Measurements from ENCODE around the gene RPL28. TPM values are rescaled to one million over a fixed set of nuclear protein-coding genes. Genes with fewer than 3 reads are reported as not detected.
A peak's percentile ranks its signal among the peaks of the same experiment; 100 is the strongest.

The RPL28 gene
- total RNA-seq, 1 experiment from 2014 or later: 836 TPM

GRCh38 chr19:55437410-55437809 is 51.7 kb downstream of the RPL28 start:
- Histone ChIP-seq H3K79me2 (ENCODE audit: low read length) (no peaks in the 10 kb centered on the region), H3K4me3 (ENCODE audit: low read length) (no peak overlapping the region), H3K27me3 (ENCODE audit: low read length) (peaks cover 20% of the 10 kb centered on the region), H3K9ac (ENCODE audit: low read length) (no peak overlapping the region), H3K27ac (ENCODE audit: low read length) (no peak overlapping the region), H3K4me2 (ENCODE audit: low read length) (no peak overlapping the region), H3K9me3 (ENCODE audit: low read length) (no peaks in the 10 kb centered on the region), H2AFZ (ENCODE audit: low read length) (no peak overlapping the region), H4K20me1 (ENCODE audit: low read length) (no peaks in the 10 kb centered on the region; the same call in 1 of the 2 replicates), H3K36me3 (ENCODE audit: low read depth, low read length) (no peaks in the 10 kb centered on the region), H3K9me2 (replicated peaks; ENCODE audit: low read length) (no peaks in the 10 kb centered on the region), H3F3A (ENCODE audit: low read length, unreplicated experiment) (no peaks in the 10 kb centered on the region), H3K4me1 (ENCODE audit: insufficient read depth, low read length) (no peaks in the 10 kb centered on the region)
- ChIA-PET POLR2A (ENCODE audit: unreplicated experiment) (no interaction called here), CTCF (interaction anchor here (0.5 to 0.6 kb wide), 2 partner anchors 68 to 278 kb away, joined by 3 to 4 read pairs; no protein-coding TSS in a partner anchor)
- intact Hi-C loops (cut with micrococcal nuclease): no loop called here
- ATAC-seq (peak; percentile 91), DNase-seq (peak; percentile 83)
- TF ChIP-seq EZH2 (IDR thresholded peaks at IDR 0.05; ENCODE audit: low read length, unreplicated experiment): no peak
- no peak for TF ChIP-seq EZH2phosphoT487 (IDR thresholded peaks at IDR 0.05; ENCODE audit: borderline replicate concordance, low read length)
- TF ChIP-seq CTCF (conservative IDR thresholded peaks at IDR 0.05; ENCODE audit: low read depth, low read length): no peak
- no TSS peak for BruUV-seq (replicated peaks)

- BruUV-seq (replicated peaks): no TSS peak
- POLR2A ChIA-PET (ENCODE audit: unreplicated experiment): no interaction called here
- no peak for TF ChIP-seq EZH2 (IDR thresholded peaks at IDR 0.05; ENCODE audit: low read length, unreplicated experiment)
- TF ChIP-seq CTCF (conservative IDR thresholded peaks at IDR 0.05; ENCODE audit: low read depth, low read length): no peak
- no peak for TF ChIP-seq EZH2phosphoT487 (IDR thresholded peaks at IDR 0.05; ENCODE audit: borderline replicate concordance, low read length)
- DNase-seq (no peak), ATAC-seq (no peak)
- Histone ChIP-seq H4K20me1 (ENCODE audit: low read length) (no peaks in the 10 kb centered on the region; the same call in 1 of the 2 replicates), H3F3A (ENCODE audit: low read length, unreplicated experiment) (no peaks in the 10 kb centered on the region), H3K36me3 (ENCODE audit: low read depth, low read length) (no peaks in the 10 kb centered on the region), H3K4me2 (ENCODE audit: low read length) (no peak overlapping the region), H3K4me3 (ENCODE audit: low read length) (no peak overlapping the region), H3K79me2 (ENCODE audit: low read length) (no peaks in the 10 kb centered on the region), H3K27me3 (ENCODE audit: low read length) (peaks cover 34% of the 10 kb centered on the region), H3K9me3 (ENCODE audit: low read length) (no peaks in the 10 kb centered on the region), H3K4me1 (ENCODE audit: insufficient read depth, low read length) (no peaks in the 10 kb centered on the region), H3K9me2 (replicated peaks; ENCODE audit: low read length) (no peaks in the 10 kb centered on the region), H3K27ac (ENCODE audit: low read length) (no peak overlapping the region), H2AFZ (ENCODE audit: low read length) (no peak overlapping the region), H3K9ac (ENCODE audit: low read length) (no peak overlapping the region)
- CTCF ChIA-PET: no interaction called here
- intact Hi-C loops (cut with micrococcal nuclease): no loop called here
Measured at GRCh38 chr19:55439052-55439451, 53.3 kb downstream of the RPL28 start.

- Histone ChIP-seq H3K27me3 (ENCODE audit: low read length) (peaks cover 49% of the 10 kb centered on the region), H3K36me3 (ENCODE audit: low read depth, low read length) (no peaks in the 10 kb centered on the region), H4K20me1 (ENCODE audit: low read length) (no peaks in the 10 kb centered on the region; the same call in 1 of the 2 replicates), H3K4me2 (ENCODE audit: low read length) (no peak overlapping the region), H3K79me2 (ENCODE audit: low read length) (no peaks in the 10 kb centered on the region), H3K4me3 (ENCODE audit: low read length) (no peak overlapping the region), H2AFZ (ENCODE audit: low read length) (no peak overlapping the region), H3K4me1 (ENCODE audit: insufficient read depth, low read length) (no peaks in the 10 kb centered on the region), H3K9me3 (ENCODE audit: low read length) (no peaks in the 10 kb centered on the region), H3K9ac (ENCODE audit: low read length) (no peak overlapping the region), H3K27ac (ENCODE audit: low read length) (no peak overlapping the region), H3K9me2 (replicated peaks; ENCODE audit: low read length) (no peaks in the 10 kb centered on the region), H3F3A (ENCODE audit: low read length, unreplicated experiment) (no peaks in the 10 kb centered on the region)
- CTCF ChIA-PET: no interaction called here
- BruUV-seq (replicated peaks): no TSS peak
- DNase-seq (no peak), ATAC-seq (no peak)
- no peak for TF ChIP-seq EZH2 (IDR thresholded peaks at IDR 0.05; ENCODE audit: low read length, unreplicated experiment)
- no peak for TF ChIP-seq CTCF (conservative IDR thresholded peaks at IDR 0.05; ENCODE audit: low read depth, low read length)
- no peak for TF ChIP-seq EZH2phosphoT487 (IDR thresholded peaks at IDR 0.05; ENCODE audit: borderline replicate concordance, low read length)
- POLR2A ChIA-PET (ENCODE audit: unreplicated experiment): no interaction called here
- intact Hi-C loops (cut with micrococcal nuclease): no loop called here
Measured at GRCh38 chr19:55440411-55441105, 54.8 kb downstream of the RPL28 start.
